H1 (cell line): ENCODE measurements around the gene GALNT11. TPM values are rescaled to one million over a fixed set of nuclear protein-coding genes. Genes with fewer than 3 reads are reported as not detected.

ENCODE experiments used
- CTCF ChIA-PET: fragments of 300-600 bp; sonication (Branson Sonifier 250); formaldehyde crosslinking; loops from one replicate; lab custom pipeline; 2021; ENCODE audit not compliant: partially characterized antibody; lab: Charles Lee
- POLR2A ChIA-PET: fragments of 300-600 bp; sonication (Branson Sonifier 250); formaldehyde crosslinking; loops from one replicate; lab custom pipeline; 2021; ENCODE audit warnings: inconsistent platforms; ENCODE audit not compliant: partially characterized antibody; lab: Charles Lee
- DNase-seq, 2 experiments: peaks; one replicate each; pipeline versions ENCODE4 v3.0.0 to v3.0.0-alpha.2; 2010 to 2022; ENCODE audit warnings: low spot score in 2 of 2, low read depth in 1 of 2, mixed read lengths in 1 of 2
- FAIRE-seq: peaks from 2 replicates; lab custom pipeline; 2011; peaks lifted over from hg19 to GRCh38; lab: Jason Lieb, UNC
- H2AFZ ChIP-seq: 2 replicates; pipeline ENCODE4 v1.8.1; 2012; ENCODE audit warnings: low read length, inconsistent platforms
- H2AK5ac ChIP-seq: 2 replicates; pipeline ENCODE4 v1.6.1; 2013; ENCODE audit warnings: low read depth, low read length
- H2BK120ac ChIP-seq: replicated peaks from 2 replicates; pipeline ENCODE3; 2013; ENCODE audit warnings: low read depth, low read length, inconsistent platforms
- H2BK12ac ChIP-seq: 2 replicates; pipeline ENCODE4 v1.6.1; 2013; ENCODE audit warnings: low read depth, low read length
- H2BK15ac ChIP-seq: 2 replicates; pipeline ENCODE4 v1.6.1; 2013; ENCODE audit warnings: low read length
- H2BK20ac ChIP-seq: 2 replicates; pipeline ENCODE4 v1.6.1; 2013; ENCODE audit warnings: low read length
- H2BK5ac ChIP-seq: 2 replicates; pipeline ENCODE4 v1.6.1; 2013; ENCODE audit warnings: low read depth, low read length
- H3K14ac ChIP-seq: 2 replicates; pipeline ENCODE4 v1.6.1; 2013; ENCODE audit warnings: inconsistent platforms; ENCODE audit not compliant: insufficient read length
- H3K18ac ChIP-seq: 2 replicates; pipeline ENCODE4 v1.6.1; 2013; ENCODE audit warnings: low read length; ENCODE audit errors: extremely low read depth
- H3K23ac ChIP-seq: 2 replicates; pipeline ENCODE4 v1.6.1; 2013; ENCODE audit warnings: inconsistent platforms; ENCODE audit not compliant: insufficient read length
- H3K23me2 ChIP-seq: 2 replicates; pipeline ENCODE4 v1.6.1; 2013; ENCODE audit warnings: low read depth, low read length
- H3K27ac ChIP-seq: 2 replicates; pipeline ENCODE4 v1.6.1; 2011; ENCODE audit warnings: low read depth, low read length, inconsistent platforms
- H3K27me3 ChIP-seq, 4 experiments: replicated peaks in 1 of 4; 1 replicate in 1 of 4; 2 replicates in 3 of 4; pipeline versions ENCODE4 v1.6.1 to v1.8.1; 2011 to 2013; ENCODE audit warnings: low read length in 3 of 4, mild to moderate bottlenecking in 3 of 4, inconsistent platforms in 2 of 4, mixed read lengths in 2 of 4, moderate library complexity in 1 of 4; ENCODE audit not compliant: control insufficient read depth in 3 of 4, insufficient read depth in 3 of 4; ENCODE audit errors: extremely low read depth in 1 of 4
- H3K36me3 ChIP-seq, 4 experiments: 2 replicates each; pipeline versions ENCODE4 v1.6.1 to v1.8.1; 2011 to 2013; ENCODE audit warnings: mild to moderate bottlenecking in 4 of 4, low read length in 3 of 4, moderate library complexity in 2 of 4, control low read depth in 1 of 4, inconsistent platforms in 1 of 4; ENCODE audit not compliant: insufficient read depth in 4 of 4, control insufficient read depth in 2 of 4
- H3K4ac ChIP-seq: replicated peaks from 2 replicates; pipeline ENCODE3; 2013; ENCODE audit warnings: low read length, low read depth, mixed read lengths, inconsistent platforms; ENCODE audit not compliant: insufficient read length
- H3K4me1 ChIP-seq, 4 experiments: replicated peaks in 1 of 4; 1 replicate in 1 of 4; 2 replicates in 3 of 4; pipeline versions ENCODE4 v1.6.1 to v1.8.1; 2011 to 2013; ENCODE audit warnings: low read length in 3 of 4, inconsistent platforms in 2 of 4, mixed read lengths in 1 of 4; ENCODE audit not compliant: insufficient read depth in 4 of 4, control insufficient read depth in 3 of 4
- H3K4me2 ChIP-seq, 2 experiments: 2 replicates each; pipeline versions ENCODE4 v1.6.1 to v1.8.1; 2011 to 2013; ENCODE audit warnings: low read depth in 2 of 2, low read length in 2 of 2, control low read depth in 1 of 2, inconsistent platforms in 1 of 2, mild to moderate bottlenecking in 1 of 2; ENCODE audit not compliant: insufficient read depth in 1 of 2
- H3K4me3 ChIP-seq, 4 experiments: fragments of 200-600, 300-600 bp in 1 of 4; sonication (generic), shearing (Covaris generic), sonication (Bioruptor Twin) in 1 of 4; 2 replicates each; pipeline versions ENCODE4 v1.5.1 to v1.8.1; 2011 to 2016; ENCODE audit warnings: low read length in 4 of 4, low read depth in 3 of 4, control low read depth in 2 of 4, inconsistent platforms in 2 of 4, mild to moderate bottlenecking in 2 of 4, mixed read lengths in 1 of 4, moderate library complexity in 1 of 4; ENCODE audit not compliant: insufficient read depth in 2 of 4; ENCODE audit errors: extremely low read depth in 1 of 4
- H3K56ac ChIP-seq: replicated peaks from 2 replicates; pipeline ENCODE3; 2013; ENCODE audit warnings: low read depth, mild to moderate bottlenecking, mixed read lengths, low read length, inconsistent platforms; ENCODE audit not compliant: insufficient read length
- H3K79me1 ChIP-seq: 2 replicates; pipeline ENCODE4 v1.6.1; 2013; ENCODE audit warnings: low read depth, low read length, control low read depth
- H3K79me2 ChIP-seq, 2 experiments: 2 replicates each; pipeline versions ENCODE4 v1.6.1 to v1.8.1; 2012 to 2013; ENCODE audit warnings: low read length in 2 of 2, mild to moderate bottlenecking in 2 of 2, inconsistent platforms in 1 of 2; ENCODE audit not compliant: insufficient read depth in 2 of 2, control insufficient read depth in 1 of 2
- H3K9ac ChIP-seq, 4 experiments: replicated peaks in 1 of 4; 1 replicate in 1 of 4; 2 replicates in 3 of 4; pipeline versions ENCODE4 v1.6.1 to v1.8.1; 2011 to 2013; ENCODE audit warnings: low read depth in 3 of 4, low read length in 3 of 4, control low read depth in 2 of 4, mild to moderate bottlenecking in 2 of 4, moderate library complexity in 2 of 4, inconsistent platforms in 1 of 4; ENCODE audit errors: extremely low read depth in 1 of 4
- H3K9me3 ChIP-seq, 2 experiments: 2 replicates each; pipeline versions ENCODE4 v1.6.1 to v1.8.1; 2012 to 2013; ENCODE audit warnings: mild to moderate bottlenecking in 2 of 2, moderate library complexity in 2 of 2, control low read depth in 1 of 2, inconsistent platforms in 1 of 2, low read depth in 1 of 2, low read length in 1 of 2, mixed read lengths in 1 of 2; ENCODE audit not compliant: insufficient read depth in 2 of 2
- H4K20me1 ChIP-seq, 2 experiments: replicated peaks in 1 of 2; 2 replicates each; pipeline versions ENCODE3 to v1.8.1; 2011 to 2013; ENCODE audit warnings: inconsistent platforms in 2 of 2, low read length in 2 of 2, mild to moderate bottlenecking in 1 of 2; ENCODE audit not compliant: insufficient read depth in 2 of 2, control insufficient read depth in 1 of 2
- H4K5ac ChIP-seq: 2 replicates; pipeline ENCODE4 v1.6.1; 2013; ENCODE audit warnings: low read length, low read depth, mixed read lengths, inconsistent platforms; ENCODE audit not compliant: insufficient read length
- H4K8ac ChIP-seq: 2 replicates; pipeline ENCODE4 v1.8.0; 2013; ENCODE audit warnings: mild to moderate bottlenecking, moderate library complexity, low read length, inconsistent platforms; ENCODE audit not compliant: insufficient read depth; ENCODE audit errors: extremely low read depth
- H4K91ac ChIP-seq: replicated peaks from 2 replicates; pipeline ENCODE3; 2013; ENCODE audit warnings: low read length, mixed read lengths, inconsistent platforms; ENCODE audit not compliant: insufficient read length
- BRCA1 ChIP-seq: IDR thresholded peaks from 2 replicates; pipeline ENCODE4 v1.6.1; 2012; ENCODE audit warnings: low read depth, low read length, improper control_type of control experiment
- EGR1 ChIP-seq: IDR thresholded peaks from 2 replicates; pipeline ENCODE4 v1.6.1; 2011; ENCODE audit warnings: low read depth, low read length, borderline replicate concordance
- FOSL1 ChIP-seq: IDR thresholded peaks from 2 replicates; pipeline ENCODE4 v1.6.1; 2011; ENCODE audit warnings: mild to moderate bottlenecking, low read depth, low read length, moderate library complexity; ENCODE audit not compliant: insufficient read depth
- SIRT6 ChIP-seq: IDR thresholded peaks from one replicate; pipeline ENCODE4 v1.7.1; 2012; ENCODE audit warnings: low read length, inconsistent platforms
- TAF1 ChIP-seq: IDR thresholded peaks from 2 replicates; pipeline ENCODE4 v1.6.1; 2011; ENCODE audit warnings: mild to moderate bottlenecking, low read depth, low read length
- WGBS, 2 experiments: shearing (Covaris generic) in 1 of 2; methylation state at CpG; one replicate each; pipeline versions ENCODE4 v1.1.6 to v1.1.7; 2013 to 2015; ENCODE audit warnings: low lambda C conversion rate in 2 of 2, mixed read lengths in 2 of 2, inconsistent platforms in 1 of 2, low coverage in 1 of 2, missing lambda C conversion rate in 1 of 2; ENCODE audit not compliant: insufficient replicate concordance in 2 of 2, insufficient coverage in 1 of 2, insufficient read length in 1 of 2; ENCODE audit errors: extremely low coverage in 1 of 2, missing lambda C conversion rate in 1 of 2; 5-methylcytosine and 5-hydroxymethylcytosine counted together
- polyA plus RNA-seq, 7 experiments: library from polyadenylated mRNA; depleted of rRNA in 3 of 7; stranded (reverse) in 5 of 7; unstranded in 2 of 7; fragments of >200 nt in 5 of 7; fragments of 200-250 nt in 2 of 7; gene quantifications; 1 replicate in 5 of 7; 2 replicates in 1 of 7; 4 replicates in 1 of 7; pipeline versions ENCODE4 v1.2.1 to v1.2.3, GENCODE V29; 2011 to 2013; ENCODE audit warnings: missing spikeins in 2 of 7, mixed read lengths in 2 of 7
- total RNA-seq: library from RNA; stranded (reverse); fragmentation: NEBNext Ultra II Directional; extraction: Animal tissue kit (Norgen Biotek cat#: 25700); gene quantifications from 2 replicates; pipeline ENCODE4 v1.2.1, GENCODE V29; 2021

GALNT11 gene
- total and polyA plus RNA-seq, 2 of the 8 experiments (the other 6 are each of a cell fraction or from before 2014, with no cell fraction given), result 20.5 to 23.2 TPM

DNA sequence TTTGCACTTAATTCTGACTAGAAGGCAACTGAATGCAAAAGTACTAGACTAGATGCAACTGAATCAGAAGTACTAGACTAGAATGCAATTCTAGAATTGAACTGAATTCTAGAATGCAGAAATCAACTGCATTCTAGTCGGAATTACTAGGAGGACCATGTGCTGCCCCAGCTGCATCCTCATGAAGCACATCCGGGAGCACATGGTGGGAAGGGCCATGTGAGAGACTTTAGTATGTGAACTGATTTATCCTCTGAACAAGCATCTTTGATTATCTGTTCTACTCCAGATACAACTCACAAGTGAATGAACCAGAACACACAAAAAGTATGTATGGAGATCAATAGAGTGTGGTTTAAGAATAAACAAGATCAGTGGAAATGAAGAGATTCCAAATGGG lies 115.1 kb downstream of the GALNT11 start:
- DNase-seq (no peak), FAIRE-seq (no peak)
- Histone ChIP-seq H3K4me1 (no peaks in the 10 kb centered on the region), H4K91ac (no peak overlapping the region), H3K4ac (no peak overlapping the region), H2BK5ac (no peak overlapping the region), H3K79me1 (no peaks in the 10 kb centered on the region; the same call in 1 of the 2 replicates), H3K27me3 (no peaks in the 10 kb centered on the region), H3K79me2 (no peaks in the 10 kb centered on the region), H3K14ac (no peak overlapping the region), H3K27ac (no peak overlapping the region), H3K9me3 (no peaks in the 10 kb centered on the region), H4K8ac (no peak overlapping the region), H2BK15ac (no peak overlapping the region), H2BK12ac (no peak overlapping the region), H3K23ac (no peak overlapping the region), H4K5ac (no peak overlapping the region), H3K56ac (no peak overlapping the region), H2AK5ac (no peak overlapping the region), H2AFZ (no peak overlapping the region), H3K23me2 (no peaks in the 10 kb centered on the region), H3K4me2 (no peak overlapping the region), H2BK120ac (no peak overlapping the region), H3K18ac (no peak overlapping the region), H3K4me3 (no peak overlapping the region), H4K20me1 (no peaks in the 10 kb centered on the region), H2BK20ac (no peak overlapping the region), H3K9ac (no peak overlapping the region), H3K36me3 (peaks cover 6 to 43% (median 39%) of the 10 kb centered on the region in 4 experiments; a peak in 7 of 8 replicates)
- CTCF ChIA-PET, result interaction anchor here (0.6 to 1.1 kb wide), 3 partner anchors 8 to 358 kb away, joined by 3 to 5 read pairs (median 3); no protein-coding TSS in a partner anchor
- POLR2A ChIA-PET, result no interaction called here
- WGBS, 2 experiments, result 85% methylated on average over 2 of the region's 2 CpGs; no CpG with 5 or more reads in 1 of the 2 experiments
- TF ChIP-seq EGR1 (no peak), BRCA1 (no peak), TAF1 (no peak), SIRT6 (no peak), FOSL1 (no peak)
